ENCODE data around the gene CRYBB3.

DNA sequence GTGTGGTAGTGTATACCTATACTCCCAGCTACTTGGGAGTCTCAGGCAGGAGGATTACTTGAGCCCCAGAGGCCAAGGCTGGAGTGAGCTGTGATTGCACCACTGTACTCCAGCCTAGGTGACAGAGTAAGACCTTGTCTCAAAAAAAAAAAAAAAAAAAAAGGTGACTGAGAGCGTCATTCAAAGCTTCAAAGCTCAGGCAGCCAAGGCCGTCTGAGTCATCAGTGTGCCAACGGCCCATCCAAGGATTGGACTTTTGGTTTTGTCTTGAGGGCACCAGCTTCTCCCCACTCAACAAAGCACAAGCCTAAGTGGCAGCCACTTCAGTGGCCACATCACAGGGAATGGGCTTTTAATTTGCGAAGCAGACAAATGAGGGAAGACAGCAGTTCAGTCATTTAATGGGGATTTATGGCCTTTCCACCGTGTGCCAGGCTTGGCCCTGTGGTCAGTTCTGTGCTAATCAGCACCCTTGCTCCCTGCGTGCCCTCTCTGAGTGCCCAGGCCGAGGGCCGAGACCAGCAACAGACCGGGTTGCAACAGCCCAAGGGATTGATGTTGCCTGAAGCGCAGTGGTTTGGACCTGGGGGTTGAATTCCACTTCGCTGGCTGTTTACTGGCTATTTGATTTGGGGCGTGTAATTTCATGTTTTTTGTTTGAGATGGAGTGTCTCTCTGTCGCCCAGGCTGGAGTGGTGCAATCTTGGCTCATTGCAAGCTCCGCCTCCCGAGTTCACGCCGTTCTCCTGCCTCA is 30.2 kb upstream of the CRYBB3 start:
- TF ChIP-seq, protein P1, sequence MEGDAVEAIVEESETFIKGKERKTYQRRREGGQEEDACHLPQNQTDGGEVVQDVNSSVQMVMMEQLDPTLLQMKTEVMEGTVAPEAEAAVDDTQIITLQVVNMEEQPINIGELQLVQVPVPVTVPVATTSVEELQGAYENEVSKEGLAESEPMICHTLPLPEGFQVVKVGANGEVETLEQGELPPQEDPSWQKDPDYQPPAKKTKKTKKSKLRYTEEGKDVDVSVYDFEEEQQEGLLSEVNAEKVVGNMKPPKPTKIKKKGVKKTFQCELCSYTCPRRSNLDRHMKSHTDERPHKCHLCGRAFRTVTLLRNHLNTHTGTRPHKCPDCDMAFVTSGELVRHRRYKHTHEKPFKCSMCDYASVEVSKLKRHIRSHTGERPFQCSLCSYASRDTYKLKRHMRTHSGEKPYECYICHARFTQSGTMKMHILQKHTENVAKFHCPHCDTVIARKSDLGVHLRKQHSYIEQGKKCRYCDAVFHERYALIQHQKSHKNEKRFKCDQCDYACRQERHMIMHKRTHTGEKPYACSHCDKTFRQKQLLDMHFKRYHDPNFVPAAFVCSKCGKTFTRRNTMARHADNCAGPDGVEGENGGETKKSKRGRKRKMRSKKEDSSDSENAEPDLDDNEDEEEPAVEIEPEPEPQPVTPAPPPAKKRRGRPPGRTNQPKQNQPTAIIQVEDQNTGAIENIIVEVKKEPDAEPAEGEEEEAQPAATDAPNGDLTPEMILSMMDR (IDR thresholded peaks at IDR 0.05; ENCODE audit: extremely low read depth in 1 of 2, insufficient read depth in 1 of 2, low read depth in 1 of 2, low read length in 2 of 2): no peak
- no peak for TF ChIP-seq MYC (IDR thresholded peaks at IDR 0.05; ENCODE audit: low read depth, low read length)

Measured in endothelial cell of umbilical vein (primary cell).